ENCODE data around the gene HOXC5.

HOXC5 gene

DNA sequence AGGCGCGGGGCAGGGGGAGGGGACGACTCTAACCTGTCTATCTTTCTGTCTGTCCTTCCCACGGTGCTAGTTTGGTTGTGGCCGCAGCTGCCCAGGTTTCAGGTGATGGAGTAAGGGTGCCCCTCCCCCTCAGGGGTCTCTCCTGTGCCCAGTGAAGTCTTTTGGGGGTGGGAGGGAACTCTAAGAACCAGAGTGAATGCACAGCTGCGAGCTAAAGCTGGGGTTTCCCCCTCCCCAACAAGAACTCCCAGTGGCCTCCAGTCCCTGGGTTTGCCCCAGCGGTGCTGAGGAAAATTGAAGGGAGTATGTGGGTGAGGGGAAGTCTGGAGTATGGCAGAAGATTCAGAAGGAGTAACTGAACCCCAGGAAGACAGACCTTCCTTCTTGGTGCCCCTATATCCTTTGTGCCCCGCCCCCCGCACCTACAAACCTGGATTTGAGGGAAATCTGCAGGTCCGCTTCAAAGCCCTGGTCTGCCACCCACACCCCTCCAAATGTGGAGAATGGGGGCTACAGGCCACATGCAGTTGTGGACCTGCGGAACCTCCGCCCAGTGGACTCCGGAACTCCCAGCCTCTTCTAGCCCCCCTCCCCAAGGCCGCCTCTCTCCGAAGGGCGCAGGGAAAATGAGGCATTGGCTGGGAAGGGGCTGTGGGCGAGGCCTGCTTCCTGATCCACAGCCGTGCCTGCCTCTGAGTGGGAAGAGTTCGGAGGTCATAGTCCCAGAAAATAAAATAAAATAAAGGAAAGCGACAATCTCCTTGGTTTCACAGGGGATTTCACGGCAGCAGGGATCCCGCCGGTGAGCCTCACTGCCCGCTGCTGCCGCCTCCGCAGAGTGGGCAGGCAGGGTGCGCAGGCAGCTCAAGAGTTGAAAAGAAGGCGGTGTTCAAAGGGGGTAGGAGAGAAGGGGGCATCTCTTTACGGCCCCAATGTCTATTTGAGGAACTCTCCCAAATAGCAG lies 36.3 kb upstream of the HOXC5 start:
- FAIRE-seq = no peak

DNA sequence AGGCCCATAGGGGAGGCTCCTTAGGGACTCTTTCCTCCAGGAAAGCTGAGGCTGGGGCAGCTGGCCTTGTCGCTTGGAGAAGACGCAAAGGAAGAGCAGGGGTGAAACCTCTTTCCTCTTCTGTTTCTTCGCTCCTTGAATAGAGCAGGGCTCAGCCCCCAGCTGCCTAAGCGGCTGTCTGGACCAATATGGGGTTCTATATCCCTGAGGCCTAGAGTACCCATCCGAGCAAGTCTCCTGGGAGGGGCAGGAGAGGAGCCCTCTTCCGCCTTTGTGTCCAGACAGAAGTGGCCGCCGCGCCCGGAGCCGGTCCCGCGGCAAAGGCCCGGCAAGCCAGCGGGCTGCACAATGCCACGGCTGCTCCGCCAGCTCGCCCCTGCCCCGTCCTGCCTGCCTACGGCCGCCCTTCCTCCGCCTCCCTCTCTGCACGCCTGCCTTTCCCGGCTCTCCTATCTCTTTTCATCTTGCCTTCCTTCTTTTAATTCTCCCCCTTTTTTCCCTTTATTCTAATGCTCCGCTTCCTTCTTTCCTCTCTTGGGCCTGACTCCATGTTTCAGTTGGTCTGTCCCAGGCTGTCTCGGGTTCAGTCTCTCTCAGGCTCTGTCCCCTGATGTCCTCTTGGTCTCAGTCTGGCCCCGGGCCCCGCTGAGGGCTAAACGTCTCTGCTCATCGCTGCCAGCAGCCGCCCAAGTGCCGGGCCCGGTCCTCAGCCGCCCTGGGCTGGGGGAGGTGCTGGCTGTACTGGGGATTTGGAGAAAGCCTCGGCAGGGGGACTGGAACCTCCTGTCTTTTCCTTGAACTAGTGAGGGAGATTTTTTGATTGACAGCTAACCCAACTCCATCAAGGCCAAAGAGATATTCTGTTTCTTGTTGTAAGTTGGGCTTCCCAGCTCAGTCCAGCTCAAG lies 35.4 kb upstream of the HOXC5 start:
- FAIRE-seq = no peak

DNA sequence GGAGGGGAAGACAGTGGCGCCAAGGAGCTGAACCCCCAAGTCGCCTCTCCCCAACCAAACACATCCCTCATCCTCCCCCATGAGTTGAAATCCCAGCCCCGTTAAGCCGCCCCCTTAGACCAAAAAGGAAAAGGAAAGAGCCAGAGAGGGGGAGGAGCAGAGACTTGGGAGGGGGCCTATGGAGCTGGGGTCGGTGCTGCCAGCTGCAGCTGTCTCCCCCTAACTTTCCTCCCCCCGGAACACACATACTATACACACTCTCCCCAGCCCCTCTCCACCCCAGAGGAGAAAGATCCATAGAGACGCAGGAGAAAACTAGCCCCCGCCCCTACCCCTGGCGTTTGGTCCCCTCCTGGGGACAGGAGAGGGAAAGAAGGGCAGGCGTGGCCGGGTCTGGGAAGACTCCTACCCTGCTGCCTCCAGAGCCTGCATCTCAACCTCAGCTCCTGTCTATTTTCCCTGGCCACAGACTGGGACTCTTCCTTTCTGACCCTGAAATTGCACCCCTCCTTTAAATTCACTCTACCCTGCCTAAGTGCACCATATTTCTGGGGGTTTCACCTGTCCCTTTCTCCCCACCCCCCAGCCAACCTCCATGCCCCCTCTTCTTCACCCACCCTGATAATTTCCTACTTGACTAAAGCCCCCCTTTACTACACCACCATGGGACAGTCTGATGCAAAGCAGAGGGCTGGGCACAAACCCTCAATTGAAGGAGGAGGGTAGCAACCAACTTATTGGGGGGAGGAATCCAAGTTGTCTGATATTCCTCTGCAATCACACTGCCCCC lies 34.5 kb upstream of the HOXC5 start:
- FAIRE-seq = no peak

DNA sequence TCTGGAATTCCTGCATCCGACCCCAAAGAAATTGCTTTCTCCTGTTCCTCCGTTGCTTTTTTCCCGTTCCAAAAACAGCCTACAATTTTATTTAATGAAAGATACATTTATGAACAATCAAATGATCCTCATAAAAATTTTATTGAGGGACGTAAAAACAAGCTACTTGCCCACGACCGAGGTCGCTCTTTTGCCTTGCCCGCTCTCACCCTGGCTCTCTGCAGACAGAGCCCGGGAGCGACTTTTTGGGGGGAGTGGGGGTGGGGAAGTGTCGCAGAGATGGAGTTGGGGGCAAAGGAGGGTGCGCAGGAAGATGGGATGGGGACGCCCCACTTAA lies 34.0 kb upstream of the HOXC5 start:
- no peak for FAIRE-seq

DNA sequence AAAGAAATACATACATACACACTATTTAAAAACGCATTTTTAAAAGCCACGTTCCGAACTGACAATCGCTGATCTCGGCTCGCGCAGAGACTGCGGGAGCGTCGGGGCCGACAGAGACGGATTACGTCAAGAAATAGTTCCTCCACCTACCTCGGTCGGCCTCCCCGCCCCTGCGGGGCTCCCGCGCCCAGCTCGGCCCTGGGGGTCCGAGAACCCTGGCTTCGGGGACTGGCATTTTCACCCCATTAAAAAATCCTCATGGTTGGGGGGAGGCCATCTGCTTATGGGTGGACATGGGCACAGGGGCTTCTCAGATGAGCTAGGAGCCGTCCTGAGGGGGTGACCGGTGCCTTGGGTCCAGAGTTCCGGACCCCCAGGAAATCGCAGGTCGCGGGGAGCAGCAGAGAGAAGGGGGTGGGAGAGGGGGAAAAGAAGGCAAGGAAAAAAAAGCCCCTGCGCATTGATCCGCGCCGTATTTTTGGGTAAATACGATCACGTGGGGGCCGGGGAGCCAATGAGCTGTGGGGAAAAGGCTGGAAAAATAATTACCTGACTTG lies 33.2 kb upstream of the HOXC5 start:
- FAIRE-seq = no peak

DNA sequence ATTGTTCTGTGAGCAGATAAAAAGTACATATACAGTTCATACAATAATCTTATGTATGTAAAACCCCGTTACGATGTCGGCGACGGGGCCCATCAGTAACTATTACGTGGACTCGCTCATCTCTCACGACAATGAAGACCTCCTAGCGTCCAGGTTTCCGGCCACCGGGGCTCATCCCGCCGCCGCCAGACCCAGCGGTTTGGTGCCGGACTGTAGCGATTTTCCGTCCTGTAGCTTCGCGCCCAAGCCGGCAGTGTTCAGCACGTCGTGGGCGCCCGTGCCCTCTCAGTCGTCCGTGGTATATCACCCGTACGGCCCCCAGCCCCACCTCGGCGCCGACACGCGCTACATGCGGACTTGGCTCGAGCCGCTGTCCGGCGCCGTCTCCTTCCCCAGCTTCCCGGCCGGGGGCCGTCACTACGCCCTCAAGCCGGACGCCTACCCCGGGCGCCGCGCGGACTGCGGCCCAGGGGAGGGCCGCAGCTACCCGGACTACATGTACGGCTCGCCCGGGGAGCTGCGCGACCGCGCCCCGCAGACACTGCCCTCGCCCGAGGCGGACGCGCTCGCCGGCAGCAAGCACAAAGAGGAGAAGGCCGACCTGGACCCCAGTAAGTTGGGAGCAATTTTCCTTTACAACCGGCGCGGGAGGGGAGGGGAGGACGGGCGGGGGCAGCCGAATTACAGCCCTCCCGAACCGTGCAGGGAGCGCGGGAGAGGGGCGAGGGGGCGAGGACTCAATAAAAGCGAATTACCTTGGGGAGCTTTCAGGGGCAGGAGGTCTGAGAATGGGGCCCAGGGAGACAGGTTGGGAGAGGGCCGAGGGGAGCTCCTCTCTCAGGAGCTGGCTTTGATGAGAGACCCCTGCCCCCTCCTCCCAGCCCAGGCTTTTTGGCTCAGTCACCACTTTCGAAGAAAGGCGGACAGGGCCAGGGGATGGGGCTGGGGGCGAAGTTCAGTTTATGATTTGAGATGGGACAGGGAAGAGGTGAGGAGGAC lies 32.4 kb upstream of the HOXC5 start, which contains the start of gene HOXC9:
TSS of gene HOXC9 (plus strand) at position 46 of the 999 bp plus-strand sequence. CDS start at position 74, 28 bp downstream.
- no peak for FAIRE-seq

DNA sequence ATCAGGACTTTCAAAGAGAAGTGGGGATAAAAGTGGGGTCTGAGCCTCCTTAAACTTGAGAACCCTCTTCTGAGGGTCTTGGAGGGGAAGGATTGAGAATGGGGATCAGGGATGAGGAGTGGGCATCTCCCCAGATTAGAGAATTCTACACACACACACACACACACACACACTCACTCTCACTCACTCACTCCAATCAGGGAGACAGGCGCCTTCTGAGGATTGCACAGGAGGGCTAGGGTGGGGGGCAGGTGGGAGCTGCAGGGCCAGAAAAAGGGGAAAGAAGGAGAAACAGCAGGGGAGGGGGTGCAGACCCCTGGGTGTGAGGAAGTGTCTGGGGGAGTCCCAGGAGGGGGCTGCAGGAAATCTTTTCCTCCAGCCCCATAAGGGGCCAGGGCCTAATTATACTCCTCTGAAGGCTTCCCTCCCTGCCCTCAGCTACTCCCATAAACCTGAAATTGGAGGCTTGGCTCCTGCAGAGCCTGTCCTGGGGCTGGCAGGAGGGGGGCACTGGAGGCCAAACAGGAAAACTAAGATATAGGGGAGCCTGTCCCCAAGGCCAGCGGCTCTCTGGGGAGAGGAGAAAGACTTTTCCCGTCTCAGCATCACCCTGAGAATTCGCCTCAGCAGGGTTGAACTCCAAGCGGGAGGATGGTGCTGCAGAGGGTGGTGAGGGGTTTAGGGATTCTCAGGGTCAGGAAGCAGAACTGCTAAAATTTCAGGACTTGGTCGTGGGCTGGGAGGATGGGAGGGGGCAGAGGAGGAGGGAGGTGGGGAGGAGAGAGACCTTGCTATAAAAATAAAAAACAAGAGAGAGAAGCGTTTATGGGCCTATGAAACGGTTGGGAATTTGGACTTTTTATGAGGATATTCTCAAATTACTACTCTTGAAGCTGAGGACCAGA lies 31.3 kb upstream of the HOXC5 start:
- FAIRE-seq = no peak

DNA sequence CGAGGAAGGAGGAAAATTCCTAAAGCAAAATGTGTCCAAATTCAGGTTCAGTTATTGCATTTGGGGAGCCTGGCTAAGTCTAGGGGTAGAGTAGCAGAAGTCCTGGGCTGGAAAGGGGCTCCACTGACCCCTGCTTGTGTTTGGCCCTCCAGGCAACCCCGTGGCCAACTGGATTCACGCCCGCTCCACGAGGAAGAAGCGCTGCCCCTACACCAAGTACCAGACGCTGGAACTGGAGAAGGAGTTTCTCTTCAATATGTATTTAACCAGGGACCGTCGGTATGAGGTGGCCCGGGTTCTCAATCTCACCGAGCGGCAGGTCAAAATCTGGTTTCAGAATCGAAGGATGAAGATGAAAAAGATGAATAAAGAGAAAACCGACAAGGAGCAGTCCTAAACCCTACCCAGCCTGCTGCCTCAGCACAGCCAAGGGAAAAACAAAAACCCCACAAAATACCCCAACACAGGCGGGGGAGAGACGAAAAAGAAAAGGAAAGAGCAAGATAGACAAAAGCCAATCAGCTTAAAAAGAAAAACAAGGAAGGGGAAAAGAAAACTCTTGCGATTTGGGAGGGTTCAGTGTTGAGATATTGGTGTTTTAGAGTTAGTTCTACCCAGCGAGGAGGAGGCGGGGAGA lies 30.5 kb upstream of the HOXC5 start:
- FAIRE-seq = no peak

DNA sequence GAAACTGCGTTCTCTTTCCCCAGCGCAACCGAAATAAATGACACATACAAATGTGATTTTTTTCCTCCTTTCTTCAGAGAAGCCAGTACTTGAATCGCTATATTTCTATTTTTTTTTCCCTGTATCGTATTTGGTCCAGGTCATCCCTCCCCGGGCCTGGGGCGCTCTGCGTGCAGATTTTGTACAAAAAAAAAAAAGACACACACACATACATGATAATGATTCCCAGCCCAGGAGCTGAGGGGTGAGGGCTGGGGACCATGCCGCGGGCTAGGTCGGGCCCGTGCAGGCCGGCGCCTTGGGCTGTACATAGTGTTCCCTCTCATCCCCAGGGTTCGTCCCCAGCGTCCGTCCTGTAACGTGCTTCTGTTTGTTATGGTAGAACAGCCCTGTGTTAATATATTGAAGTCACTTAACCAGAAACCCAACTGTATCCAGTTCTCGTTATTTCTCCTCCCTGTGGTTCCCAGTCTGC lies 29.9 kb upstream of the HOXC5 start:
- no peak for FAIRE-seq

DNA sequence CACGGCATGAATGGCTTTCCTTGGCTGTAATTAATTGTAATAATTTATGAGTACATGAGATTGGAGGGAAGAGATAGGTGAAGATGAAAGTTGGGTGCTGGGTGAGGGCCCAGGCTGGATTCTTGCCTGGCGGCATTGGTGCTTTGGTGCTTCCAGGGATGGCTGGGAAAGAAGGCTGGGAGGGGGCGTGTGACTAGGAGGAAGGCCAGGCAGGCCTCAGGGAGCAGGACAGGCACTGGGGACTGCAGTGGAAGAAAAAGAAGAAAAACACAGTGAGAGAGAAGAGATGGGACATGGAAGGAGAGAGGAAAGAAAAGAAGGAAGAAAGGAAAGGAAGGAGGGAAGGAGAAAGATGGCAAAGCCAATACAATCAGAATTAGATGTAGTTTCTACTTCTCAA lies 29.2 kb upstream of the HOXC5 start:
- no peak for FAIRE-seq

DNA sequence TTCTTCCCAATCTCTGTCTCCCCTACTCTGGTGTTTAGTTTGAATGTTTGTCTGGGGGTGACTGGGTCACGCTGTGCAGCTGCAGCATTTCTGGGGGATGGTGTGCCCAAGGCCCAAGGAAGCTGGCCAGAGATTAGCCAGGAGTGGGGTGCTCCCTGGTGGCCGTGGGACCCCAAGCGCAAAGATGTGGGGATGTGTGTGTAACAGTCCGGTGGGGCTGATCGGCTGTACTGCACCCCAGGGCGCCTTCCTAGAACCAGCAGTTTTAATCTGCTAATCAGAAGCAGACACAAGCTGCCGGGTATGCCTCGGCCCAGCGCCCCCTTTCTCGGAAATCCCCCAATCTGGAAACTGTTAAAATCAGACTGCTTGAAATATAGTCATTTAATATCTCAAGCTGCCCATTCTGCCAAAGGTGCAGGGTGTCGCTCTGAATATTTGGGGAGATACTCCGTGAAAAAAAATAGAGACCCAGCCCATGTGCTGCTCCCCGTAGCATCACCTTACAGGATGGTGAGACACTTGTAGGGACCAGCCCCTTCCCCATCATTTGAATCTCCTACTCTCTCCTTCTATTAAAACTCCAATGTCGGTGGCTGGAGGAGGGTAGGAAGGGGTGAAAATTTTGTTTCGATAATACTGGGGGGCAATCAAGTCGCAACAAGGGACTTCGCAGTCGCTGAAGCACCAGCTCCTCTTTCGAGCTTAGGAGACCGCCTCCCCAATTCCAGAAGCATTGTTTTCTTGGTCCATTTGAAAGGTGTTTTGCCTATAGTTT lies 28.6 kb upstream of the HOXC5 start:
- FAIRE-seq = no peak

DNA sequence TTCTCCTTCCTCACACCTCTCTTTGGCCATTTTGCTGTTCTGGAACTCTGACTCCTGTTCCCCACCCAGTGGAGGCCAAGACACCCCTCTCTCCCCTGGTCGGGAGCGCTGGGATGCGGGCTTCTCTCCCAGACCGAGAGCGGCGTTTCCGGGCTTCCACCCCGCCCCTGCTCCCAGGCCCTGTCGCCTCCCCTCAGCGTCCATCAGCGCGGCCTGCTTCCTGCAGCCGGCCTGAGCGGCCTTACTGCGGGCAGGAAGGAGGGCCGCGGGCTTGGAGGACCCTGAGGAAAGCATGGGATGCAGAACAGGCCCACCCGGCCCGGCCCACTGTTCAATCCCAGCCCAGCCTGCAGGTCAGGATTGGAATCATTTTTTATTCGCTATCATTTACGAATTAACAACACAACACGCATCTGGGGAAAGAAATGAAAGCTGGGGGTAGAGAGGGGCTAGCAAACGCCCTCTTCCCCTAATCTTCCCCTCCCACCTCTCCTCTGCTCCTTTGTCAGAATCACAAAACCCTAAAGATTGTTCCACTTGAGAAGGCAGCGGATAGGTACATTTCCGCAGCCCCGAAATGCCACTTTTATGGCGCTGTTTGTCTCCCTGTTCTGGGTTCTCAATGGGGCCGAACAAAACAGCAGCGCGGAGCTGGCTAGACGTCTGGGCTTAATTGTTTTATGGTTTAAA lies 27.9 kb upstream of the HOXC5 start:
- FAIRE-seq = no peak

DNA sequence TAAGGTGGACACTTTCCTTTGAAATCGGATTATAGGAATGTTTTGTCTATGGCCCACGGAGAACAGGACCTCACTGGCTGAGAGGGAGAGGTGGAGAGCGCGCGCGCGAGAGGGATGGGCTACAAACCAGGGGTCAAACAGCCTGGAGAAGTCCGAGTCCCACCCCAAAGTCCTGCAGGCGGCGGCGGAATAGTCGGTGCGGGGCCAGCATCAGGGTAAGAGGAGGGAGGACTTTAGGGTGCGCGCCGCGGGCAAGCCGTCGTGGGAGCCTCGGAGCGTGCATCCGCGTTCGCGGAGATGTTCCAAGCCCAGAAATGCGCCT lies 27.4 kb upstream of the HOXC5 start:
- no peak for FAIRE-seq

DNA sequence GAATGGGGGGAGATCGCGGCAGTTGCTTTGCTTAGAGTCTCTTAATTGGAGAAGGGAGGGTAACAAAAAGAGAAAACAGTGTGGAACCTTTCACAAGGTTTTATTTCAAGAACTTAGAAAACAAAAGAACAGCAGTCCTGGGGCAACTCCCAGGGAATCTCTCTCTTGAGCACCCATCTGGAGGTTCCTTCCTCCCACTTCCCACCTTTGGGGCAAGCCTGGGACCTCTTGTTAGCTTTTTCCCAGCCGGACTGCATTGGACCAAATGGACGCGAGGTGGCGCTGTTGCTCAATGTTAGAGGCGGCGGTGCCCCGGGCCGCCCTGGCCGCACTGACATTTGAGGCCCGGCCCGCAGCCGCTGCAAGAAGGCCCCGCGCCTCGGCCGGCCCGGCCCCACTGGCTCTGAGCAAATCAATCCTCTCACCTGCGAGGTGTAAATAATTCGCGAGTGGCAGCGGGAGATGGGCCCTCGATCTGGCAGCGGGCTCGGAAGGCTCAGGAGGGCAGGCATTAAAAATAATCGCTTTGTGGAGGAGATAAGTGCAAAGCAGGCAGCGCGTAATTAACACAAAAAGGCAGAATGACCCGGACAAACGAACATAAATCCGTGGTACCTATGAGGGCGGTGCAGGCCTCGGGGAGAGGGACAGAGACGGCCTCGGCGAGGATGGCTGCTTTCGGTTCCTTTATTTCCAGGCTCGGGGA lies 26.8 kb upstream of the HOXC5 start:
- no peak for FAIRE-seq

DNA sequence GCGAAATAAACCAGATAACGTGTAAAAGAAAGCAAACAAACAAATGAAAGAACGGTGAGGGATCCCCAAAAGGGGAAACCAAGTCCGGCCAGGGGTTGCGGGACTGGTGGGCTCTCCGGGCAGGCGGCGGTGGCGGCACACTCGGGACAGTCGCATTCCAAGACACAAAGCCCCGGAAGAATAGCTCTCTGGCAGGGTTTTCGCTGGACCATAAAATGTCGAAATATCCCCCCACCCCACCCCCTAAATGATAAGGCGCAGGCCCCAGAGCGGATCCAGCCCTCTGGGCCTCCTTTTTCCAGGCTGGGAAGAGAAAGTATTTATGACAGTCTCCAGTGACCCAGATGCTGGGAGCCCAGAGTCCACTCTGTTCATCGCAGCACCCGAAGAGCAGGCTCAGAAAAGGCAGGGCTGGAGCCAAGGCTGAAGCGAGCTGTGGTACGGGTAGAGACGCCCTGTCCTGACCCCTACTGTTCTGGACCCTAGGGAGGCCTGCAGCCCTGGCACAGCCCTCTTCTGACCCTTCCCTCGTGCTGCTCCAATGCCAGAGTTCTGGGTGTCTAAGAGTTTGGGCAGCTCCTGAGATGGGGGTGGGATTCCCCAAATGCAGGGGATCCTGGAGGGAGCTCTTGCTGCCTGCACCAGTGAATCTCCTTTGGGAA lies 26.2 kb upstream of the HOXC5 start:
- no peak for FAIRE-seq

DNA sequence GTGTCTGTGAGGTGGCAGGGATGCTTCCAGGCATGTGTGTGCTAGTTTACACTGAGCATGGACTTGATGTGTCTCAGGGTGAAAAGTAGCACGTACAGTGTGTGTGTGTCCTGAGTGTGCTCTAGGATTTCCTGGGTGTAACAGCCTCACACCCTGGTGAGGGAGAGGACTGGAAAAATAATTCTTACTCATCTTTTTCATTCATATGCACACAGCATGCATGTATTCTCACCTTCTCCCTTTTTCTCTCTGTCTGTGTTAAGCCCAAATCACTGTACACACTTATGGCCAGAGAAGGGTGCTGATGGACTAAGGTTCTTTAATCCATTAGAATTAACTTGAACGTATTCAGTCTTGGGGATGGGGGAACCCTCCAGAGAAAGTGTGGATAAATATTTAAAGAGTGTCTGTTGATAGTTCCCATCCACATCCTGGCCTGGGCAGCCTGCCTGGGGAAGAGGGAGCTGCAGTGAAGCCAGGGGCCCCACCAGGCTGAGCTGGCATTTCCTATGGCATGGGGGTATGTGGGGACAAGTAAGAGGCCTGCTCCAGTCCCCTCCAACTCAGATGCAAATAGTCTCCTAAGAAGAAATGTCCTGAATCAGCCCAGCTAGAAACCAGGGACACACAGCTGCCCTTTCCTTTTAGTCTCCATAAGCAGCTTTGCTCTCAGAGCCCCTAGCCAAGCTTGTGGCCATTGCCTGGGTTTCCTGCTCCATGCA lies 25.2 kb upstream of the HOXC5 start:
- FAIRE-seq = no peak

Measured in endometrium (tissue), 2 donors.